Measurements from ENCODE around the gene PTCH2. TPM values are rescaled to one million over a fixed set of nuclear protein-coding genes. Genes with fewer than 3 reads are reported as not detected.
"Not testable (repeated sequence)": the region's sequence is repeated elsewhere in the genome, so short reads cannot be mapped to it uniquely, and the experiment has no call there.

The PTCH2 gene
- total and polyA plus RNA-seq, 3 experiments from 2014 or later, result 1.1 to 1.7 TPM; not detected in 1

DNA sequence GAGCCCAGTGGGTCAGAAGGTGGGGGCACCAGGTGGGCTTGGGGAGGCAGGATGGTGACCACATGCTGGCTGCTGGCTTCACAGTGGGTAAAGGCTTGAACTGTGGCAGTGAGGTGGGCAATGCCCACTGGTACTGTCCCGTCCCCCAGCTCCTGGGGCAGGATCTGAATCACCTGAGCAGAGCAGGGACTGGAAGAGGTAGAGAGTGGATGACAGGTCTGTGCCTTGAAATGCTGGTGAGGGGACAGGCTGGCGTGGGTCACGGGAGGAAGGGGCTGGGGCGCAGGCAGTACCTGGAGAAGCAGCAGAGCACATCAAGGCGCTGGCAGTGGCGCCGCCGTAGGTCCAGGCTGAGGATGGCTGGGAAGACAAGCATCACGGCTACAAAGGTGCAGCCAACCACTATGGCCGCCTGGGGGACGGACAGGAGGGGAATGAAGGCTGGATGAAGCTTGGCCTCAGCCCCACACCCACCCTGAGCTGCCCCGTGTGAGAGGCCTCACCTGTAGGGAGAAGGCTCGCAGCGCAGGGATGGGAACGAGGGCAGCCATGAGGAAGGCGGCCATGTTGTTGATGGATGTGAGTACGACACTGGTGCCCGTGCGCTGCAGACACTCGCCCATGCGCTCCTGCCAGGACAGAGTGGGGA is 14.9 kb downstream of the PTCH2 start:
- Histone ChIP-seq H3K4me3 (ENCODE audit: low read length) (no peak overlapping the region), H3K27ac (ENCODE audit: low read depth, low read length) (no peak overlapping the region), H3K36me3 (ENCODE audit: insufficient read depth, low read length) (no peaks in the 10 kb centered on the region), H3K9me3 (ENCODE audit: low read length) (no peaks in the 10 kb centered on the region), H3K4me1 (ENCODE audit: insufficient read depth, low read length) (no peaks in the 10 kb centered on the region), H3K27me3 (ENCODE audit: insufficient read depth, low read length, poor library complexity, severe bottlenecking) (no peaks in the 10 kb centered on the region)
- H3K36me3 Mint-ChIP-seq, result no peaks in the 10 kb centered on the region
- no peaks in the 10 kb centered on the region for H3K27me3 Mint-ChIP-seq
- CTCF ChIA-PET, result interaction anchor here (2.5 kb wide), 1 partner anchor 28 kb away, joined by 8 read pairs; the partner anchor contains the start of gene PLK3
- peak overlapping the region in 1 of 7 donors; percentile 24 for H3K4me3 Mint-ChIP-seq
- POLR2A ChIA-PET, result no interaction called here
- H3K27ac Mint-ChIP-seq, result peak overlapping the region in 1 of 8 donors; percentile 22
- H3K4me1 Mint-ChIP-seq, result no peaks in the 10 kb centered on the region
- H3K9me3 Mint-ChIP-seq, result no peaks in the 10 kb centered on the region
- DNase-seq, result no peak

- CTCF ChIA-PET, result interaction anchor here (2.5 kb wide), 1 partner anchor 27 kb away, joined by 8 read pairs; the partner anchor contains the start of gene PLK3
- peak overlapping the region in 1 of 8 donors; percentile 22 for H3K27ac Mint-ChIP-seq
Measured at GRCh38 chr1:44827197-44828002, 15.7 kb downstream of the PTCH2 start.

DNA sequence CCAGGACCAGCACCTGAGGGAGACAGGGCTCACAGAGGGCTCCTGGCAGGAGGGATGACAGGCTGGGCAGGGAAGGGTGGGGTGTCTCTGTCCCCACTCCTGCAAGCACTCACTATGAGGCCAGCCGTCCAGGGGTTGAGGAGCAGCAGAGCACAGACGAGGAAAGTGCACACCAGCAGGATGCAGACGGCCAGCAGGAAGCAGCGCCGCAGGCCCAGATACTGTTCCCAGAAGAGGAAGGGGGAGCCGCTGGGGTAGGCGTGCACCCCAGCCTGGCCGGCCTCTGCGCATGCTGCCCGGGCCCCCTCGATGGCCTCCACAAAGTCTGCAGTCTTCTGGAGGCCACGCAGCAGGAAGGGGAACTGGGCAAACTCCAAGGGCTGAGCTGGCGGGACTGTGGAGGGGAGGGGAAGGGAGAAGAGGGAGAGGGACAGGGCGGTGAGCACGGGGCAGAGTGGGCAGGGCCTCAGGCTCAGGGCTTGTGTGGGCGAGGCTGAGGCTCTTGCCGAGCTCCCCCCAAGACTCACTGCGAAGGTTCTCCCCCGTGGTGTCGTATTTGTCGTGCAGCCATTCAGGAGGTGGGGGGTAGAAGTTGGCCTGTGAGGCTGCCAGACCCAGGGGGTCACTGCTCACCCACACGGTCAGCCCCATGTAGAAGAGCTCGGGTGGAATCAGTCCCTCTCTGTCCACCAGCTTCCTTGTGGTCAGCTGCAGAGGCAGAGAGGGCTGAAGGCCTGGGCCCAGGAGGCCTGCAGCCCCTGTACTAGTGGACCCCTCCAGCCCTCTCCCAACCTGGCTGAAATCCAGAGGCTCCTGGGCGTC is 16.5 kb downstream of the PTCH2 start:
- H3K9me3 ChIP-seq (ENCODE audit: low read length), result no peaks in the 10 kb centered on the region
- H3K36me3 Mint-ChIP-seq, result no peaks in the 10 kb centered on the region
- ChIA-PET POLR2A (interaction anchor here (0.8 kb wide), 1 partner anchor 27 kb away, joined by 4 read pairs; the partner anchor contains the start of gene PLK3), CTCF (interaction anchor here (0.9 to 2.5 kb wide), 2 partner anchors 26 to 32 kb away, joined by 3 to 8 read pairs; partner anchors contain the start of gene PLK3)
- no peak overlapping the region for H3K27ac ChIP-seq (ENCODE audit: low read depth, low read length)
- no peaks in the 10 kb centered on the region for H3K27me3 ChIP-seq (ENCODE audit: insufficient read depth, low read length, poor library complexity, severe bottlenecking)
- peaks cover 0 to 2% (median 0%) of the 10 kb centered on the region in 3 donors for H3K4me1 Mint-ChIP-seq
- no peaks in the 10 kb centered on the region for H3K27me3 Mint-ChIP-seq
- peak overlapping the region in 1 of 8 donors; percentile 47 for H3K27ac Mint-ChIP-seq
- no peak overlapping the region for H3K4me3 Mint-ChIP-seq
- no peaks in the 10 kb centered on the region for H3K4me1 ChIP-seq (ENCODE audit: insufficient read depth, low read length)
- H3K9me3 Mint-ChIP-seq, result no peaks in the 10 kb centered on the region
- no peak overlapping the region for H3K4me3 ChIP-seq (ENCODE audit: low read length)
- H3K36me3 ChIP-seq (ENCODE audit: insufficient read depth, low read length), result no peaks in the 10 kb centered on the region
- DNase-seq, result no peak

More at GRCh38 chr1:44827197-44828002, 15.7 kb downstream of the PTCH2 start:
- Mint-ChIP-seq H3K4me1 (no peaks in the 10 kb centered on the region), H3K4me3 (no peak overlapping the region), H3K9me3 (no peaks in the 10 kb centered on the region), H3K27me3 (no peaks in the 10 kb centered on the region), H3K36me3 (no peaks in the 10 kb centered on the region)
- no peak for DNase-seq
- POLR2A ChIA-PET, result interaction anchor here (0.8 kb wide), 1 partner anchor 27 kb away, joined by 4 read pairs; the partner anchor contains the start of gene PLK3
- H3K4me3 ChIP-seq (ENCODE audit: low read length), result no peak overlapping the region
- no peaks in the 10 kb centered on the region for H3K36me3 ChIP-seq (ENCODE audit: insufficient read depth, low read length)
- no peaks in the 10 kb centered on the region for H3K4me1 ChIP-seq (ENCODE audit: insufficient read depth, low read length)
- H3K9me3 ChIP-seq (ENCODE audit: low read length), result no peaks in the 10 kb centered on the region
- no peaks in the 10 kb centered on the region for H3K27me3 ChIP-seq (ENCODE audit: insufficient read depth, low read length, poor library complexity, severe bottlenecking)
- no peak overlapping the region for H3K27ac ChIP-seq (ENCODE audit: low read depth, low read length)

GRCh38 chr1:44824392-44824791 is 18.7 kb downstream of the PTCH2 start:
- Mint-ChIP-seq H3K27ac (peak overlapping the region in 1 of 8 donors; percentile 60), H3K4me3 (peak overlapping the region in 1 of 7 donors; percentile 24), H3K4me1 (peaks cover 14 to 22% (median 20%) of the 10 kb centered on the region in 3 donors)
- H3K36me3 Mint-ChIP-seq; H3K27ac ChIP-seq (ENCODE audit: low read depth, low read length); H3K27me3 ChIP-seq (ENCODE audit: insufficient read depth, low read length, poor library complexity, severe bottlenecking); H3K36me3 ChIP-seq (ENCODE audit: insufficient read depth, low read length); H3K9me3 ChIP-seq (ENCODE audit: low read length); CTCF ChIA-PET; H3K4me3 ChIP-seq (ENCODE audit: low read length); DNase-seq; H3K4me1 ChIP-seq (ENCODE audit: insufficient read depth, low read length); H3K9me3 Mint-ChIP-seq; POLR2A ChIA-PET; H3K27me3 Mint-ChIP-seq: not testable (repeated sequence)

- peaks cover 22 to 29% (median 28%) of the 10 kb centered on the region in 3 donors for H3K4me1 Mint-ChIP-seq
- CTCF ChIA-PET, result interaction anchor here (0.8 to 11.7 kb wide), 4 partner anchors 21 to 47 kb away, joined by 3 to 112 read pairs (median 4); partner anchors contain the start of gene PLK3
- H3K9me3 ChIP-seq (ENCODE audit: low read length), result no peaks in the 10 kb centered on the region
- peaks cover 14% of the 10 kb centered on the region for H3K4me1 ChIP-seq (ENCODE audit: insufficient read depth, low read length)
- no peak overlapping the region for H3K27ac Mint-ChIP-seq
- no peak overlapping the region for H3K4me3 ChIP-seq (ENCODE audit: low read length)
- no peaks in the 10 kb centered on the region for H3K27me3 Mint-ChIP-seq
- no peaks in the 10 kb centered on the region for H3K36me3 ChIP-seq (ENCODE audit: insufficient read depth, low read length)
- no peak overlapping the region for H3K27ac ChIP-seq (ENCODE audit: low read depth, low read length)
- H3K36me3 Mint-ChIP-seq, result peaks cover 0 to 5% (median 0%) of the 10 kb centered on the region in 3 donors
- no peak for DNase-seq
- POLR2A ChIA-PET, result interaction anchor here (1.0 to 7.5 kb wide), 4 partner anchors 9 to 92 kb away, joined by 3 to 122 read pairs (median 62); partner anchors contain the start of genes BTBD19, DYNLT4, PLK3 and RNU5D-1
- no peaks in the 10 kb centered on the region for H3K9me3 Mint-ChIP-seq
- H3K4me3 Mint-ChIP-seq, result peak overlapping the region in 1 of 7 donors; percentile 44
- H3K27me3 ChIP-seq (ENCODE audit: insufficient read depth, low read length, poor library complexity, severe bottlenecking), result no peaks in the 10 kb centered on the region
Measured at GRCh38 chr1:44822981-44823451, 20.0 kb downstream of the PTCH2 start.

- Histone ChIP-seq H3K27me3 (ENCODE audit: insufficient read depth, low read length, poor library complexity, severe bottlenecking) (no peaks in the 10 kb centered on the region), H3K27ac (ENCODE audit: low read depth, low read length) (no peak overlapping the region), H3K36me3 (ENCODE audit: insufficient read depth, low read length) (no peaks in the 10 kb centered on the region), H3K4me1 (ENCODE audit: insufficient read depth, low read length) (peaks cover 14% of the 10 kb centered on the region), H3K9me3 (ENCODE audit: low read length) (no peaks in the 10 kb centered on the region), H3K4me3 (ENCODE audit: low read length) (no peak overlapping the region)
- ChIA-PET POLR2A (interaction anchor here (0.6 to 7.5 kb wide), 4 partner anchors 13 to 479 kb away, joined by 4 to 122 read pairs (median 63); partner anchors contain the start of genes BTBD19, DYNLT4, PLK3 and RNU5D-1), CTCF (interaction anchor here (0.8 to 11.7 kb wide), 11 partner anchors 9 to 517 kb away, joined by 3 to 112 read pairs (median 3); partner anchors contain the start of genes BTBD19, HECTD3, PLK3 and RNU5D-1)
- H3K27ac Mint-ChIP-seq, result peak overlapping the region in 2 of 8 donors; percentile 33 to 64
- peaks cover 0 to 5% (median 0%) of the 10 kb centered on the region in 3 donors for H3K36me3 Mint-ChIP-seq
- DNase-seq, result no peak
- peaks cover 27 to 36% (median 34%) of the 10 kb centered on the region in 3 donors for H3K4me1 Mint-ChIP-seq
- H3K27me3 Mint-ChIP-seq, result no peaks in the 10 kb centered on the region
- no peaks in the 10 kb centered on the region for H3K9me3 Mint-ChIP-seq
- H3K4me3 Mint-ChIP-seq, result no peak overlapping the region
Measured at GRCh38 chr1:44822131-44822701, 20.8 kb downstream of the PTCH2 start.

DNA sequence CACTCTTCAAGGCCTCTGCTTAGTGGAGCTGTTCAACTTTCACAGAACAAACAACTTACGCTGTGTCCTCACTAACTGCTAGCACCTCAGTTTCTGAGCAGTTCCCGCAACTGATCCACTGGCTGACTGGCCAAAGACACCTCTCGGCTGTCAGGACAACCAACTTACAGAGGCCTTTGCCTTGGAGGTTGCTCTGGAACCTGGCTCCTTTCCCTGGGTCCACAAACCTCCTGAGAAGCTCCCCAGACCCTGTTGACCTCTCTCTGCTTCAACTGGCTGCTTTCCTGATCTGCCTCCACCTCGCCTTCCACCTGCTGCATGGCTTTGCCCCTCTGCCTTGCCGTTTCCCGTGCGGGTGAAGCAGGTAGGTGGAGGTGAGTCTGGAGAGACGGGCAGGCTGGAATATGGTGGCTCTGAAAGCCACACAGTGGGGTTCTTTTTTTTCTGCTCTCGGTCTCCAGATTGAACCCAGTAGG is 21.8 kb downstream of the PTCH2 start:
- H3K4me3 Mint-ChIP-seq, result peak overlapping the region; percentile 91 to 98 (median 95)
- DNase-seq, result no peak
- Histone ChIP-seq H3K27me3 (ENCODE audit: insufficient read depth, low read length, poor library complexity, severe bottlenecking) (no peaks in the 10 kb centered on the region), H3K36me3 (ENCODE audit: insufficient read depth, low read length) (no peaks in the 10 kb centered on the region), H3K9me3 (ENCODE audit: low read length) (no peaks in the 10 kb centered on the region), H3K4me1 (ENCODE audit: insufficient read depth, low read length) (peaks cover 14% of the 10 kb centered on the region), H3K4me3 (ENCODE audit: low read length) (no peak overlapping the region), H3K27ac (ENCODE audit: low read depth, low read length) (peak overlapping the region; percentile 99)
- ChIA-PET CTCF (interaction anchor here (0.8 to 11.7 kb wide), 12 partner anchors 12 to 518 kb away, joined by 3 to 112 read pairs (median 4); partner anchors contain the start of genes BTBD19, EIF2B3, HECTD3 and PLK3), POLR2A (interaction anchor here (0.9 to 7.5 kb wide), 5 partner anchors 12 to 100 kb away, joined by 6 to 122 read pairs (median 7); partner anchors contain the start of genes BTBD19, DYNLT4, PLK3 and RNU5D-1)
- peaks cover 0 to 5% (median 0%) of the 10 kb centered on the region in 3 donors for H3K36me3 Mint-ChIP-seq
- no peaks in the 10 kb centered on the region for H3K27me3 Mint-ChIP-seq
- H3K4me1 Mint-ChIP-seq, result peaks cover 27 to 37% (median 34%) of the 10 kb centered on the region in 3 donors
- no peaks in the 10 kb centered on the region for H3K9me3 Mint-ChIP-seq
- peak overlapping the region in 7 of 8 donors; percentile 25 to 100 (median 100) for H3K27ac Mint-ChIP-seq
